Kidney (tissue), 14 donors: ENCODE results near the gene AGK. TPM values are rescaled to one million over a fixed set of nuclear protein-coding genes. Genes with fewer than 3 reads are reported as not detected.

Experiments used
- DNase-seq, 5 donors: peaks; one replicate each; pipeline ENCODE4 v3.0.0-alpha.2; 2013 to 2020
- FAIRE-seq: peaks from 2 replicates; lab custom pipeline; 2012; peaks lifted over from hg19 to GRCh38; lab: Jason Lieb, UNC
- H3K27ac ChIP-seq, 2 donors: one replicate each; pipeline ENCODE4 v1.7.0; 2013; ENCODE audit warnings: low read depth in 2 of 2, low read length in 2 of 2, inconsistent platforms in 1 of 2
- H3K27me3 ChIP-seq: one replicate; pipeline ENCODE4 v1.7.1; 2013; ENCODE audit warnings: low read length, inconsistent platforms; ENCODE audit not compliant: control insufficient read depth, insufficient read depth
- H3K36me3 ChIP-seq, 3 donors: one replicate each; pipeline versions ENCODE4 v1.7.0 to v1.7.1; 2013; ENCODE audit warnings: low read length in 3 of 3, control low read depth in 1 of 3, inconsistent platforms in 1 of 3; ENCODE audit not compliant: insufficient read depth in 3 of 3, control insufficient read depth in 2 of 3
- H3K4me1 ChIP-seq, 3 donors: one replicate each; pipeline versions ENCODE4 v1.7.0 to v1.7.1; 2013; ENCODE audit warnings: low read length in 3 of 3, inconsistent platforms in 1 of 3, low read depth in 1 of 3; ENCODE audit not compliant: control insufficient read depth in 2 of 3, insufficient read depth in 2 of 3
- H3K4me3 ChIP-seq, 3 donors: one replicate each; pipeline versions ENCODE4 v1.7.0 to v1.8.1; 2013; ENCODE audit warnings: low read length in 3 of 3, control low read depth in 1 of 3, inconsistent platforms in 1 of 3
- H3K9ac ChIP-seq, 3 donors: one replicate each; pipeline versions ENCODE4 v1.7.0 to v1.7.1; 2013; ENCODE audit warnings: low read length in 3 of 3, control low read depth in 1 of 3, inconsistent platforms in 1 of 3
- H3K9me3 ChIP-seq, 3 donors: one replicate each; pipeline versions ENCODE4 v1.7.0 to v1.7.1; 2013; ENCODE audit warnings: low read length in 3 of 3, control low read depth in 1 of 3, inconsistent platforms in 1 of 3; ENCODE audit not compliant: control insufficient read depth in 2 of 3, insufficient read depth in 1 of 3
- CTCF ChIP-seq: IDR thresholded peaks from 3 replicates; pipeline ENCODE4 v1.5.1; 2012; ENCODE audit warnings: mild to moderate bottlenecking, moderate library complexity, borderline replicate concordance; ENCODE audit not compliant: insufficient read depth; ENCODE audit errors: extremely low read depth
- intact Hi-C: fragments of 100-400 bp; cut with DNase I; formaldehyde crosslinking; loops from one replicate; pipeline ENCODE4 v1.11.1; 2022
- polyA plus RNA-seq: library from polyadenylated mRNA; stranded (reverse); fragments of 350-450 nt; fragmentation: Illumina TruSeq; extraction: RNeasy Lipid Tissue Mini Kit (QIAGEN cat#74804); gene quantifications from one replicate; pipeline ENCODE4 v1.2.3, GENCODE V29; 2014; ENCODE audit warnings: low read depth, low replicate concordance; ENCODE audit not compliant: insufficient read depth
- total RNA-seq: library from RNA; stranded (reverse); fragmentation: NEBNext Ultra II Directional; extraction: Animal tissue kit (Norgen Biotek cat#: 25700); gene quantifications from one replicate; pipeline ENCODE4 v1.2.1, GENCODE V29; 2021
- donor health status: control.
- donor health status: control.
- donor health status: control.
- donor health status: control.
- donor health status: control.
- donor health status: DM: yes; HTN: yes; CAD: no.
- donor health status: Normal renal cell carcinoma (clear cell type).

AGK gene
- total and polyA plus RNA-seq, 2 donors from 2014 or later: 17.7 to 30.7 TPM

GRCh38 chr7:141679014-141679413 is 127.8 kb downstream of the AGK start:
- Histone ChIP-seq H3K4me1 (no peaks in the 10 kb centered on the region), H3K27ac (no peak overlapping the region), H3K27me3 (no peaks in the 10 kb centered on the region), H3K9me3 (no peaks in the 10 kb centered on the region), H3K4me3 (no peak overlapping the region), H3K36me3 (peaks cover 2 to 5% (median 3%) of the 10 kb centered on the region in 3 donors), H3K9ac (no peak overlapping the region)
- TF ChIP-seq CTCF: no peak
- DNase-seq: no peak
- intact Hi-C loops: no loop called here
- FAIRE-seq: no peak

- peaks cover 0 to 8% (median 2%) of the 10 kb centered on the region in 3 donors for H3K36me3 ChIP-seq
- H3K4me3 ChIP-seq: peak overlapping the region in 1 of 3 donors; percentile 13
- peak overlapping the region in 1 of 2 donors; percentile 49 for H3K27ac ChIP-seq
- DNase-seq (no peak), FAIRE-seq (no peak)
- TF ChIP-seq CTCF: no peak
- no peaks in the 10 kb centered on the region for H3K9me3 ChIP-seq
- H3K27me3 ChIP-seq: no peaks in the 10 kb centered on the region
- peaks cover 0 to 12% (median 7%) of the 10 kb centered on the region in 3 donors for H3K4me1 ChIP-seq
- H3K9ac ChIP-seq: no peak overlapping the region
- intact Hi-C loops: no loop called here
Measured at GRCh38 chr7:141685285-141686023, 134.2 kb downstream of the AGK start.

GRCh38 chr7:141686074-141686473 is 134.9 kb downstream of the AGK start:
- DNase-seq (no peak), FAIRE-seq (no peak)
- intact Hi-C loops: no loop called here
- H3K27me3 ChIP-seq: no peaks in the 10 kb centered on the region
- peak overlapping the region in 1 of 3 donors; percentile 13 for H3K4me3 ChIP-seq
- H3K9ac ChIP-seq: no peak overlapping the region
- H3K4me1 ChIP-seq: peaks cover 0 to 12% (median 7%) of the 10 kb centered on the region in 3 donors
- TF ChIP-seq CTCF: no peak
- peak overlapping the region in 1 of 2 donors; percentile 5 for H3K27ac ChIP-seq
- H3K36me3 ChIP-seq: peaks cover 0 to 5% (median 2%) of the 10 kb centered on the region in 3 donors
- H3K9me3 ChIP-seq: no peaks in the 10 kb centered on the region
